IMR-90 (cell line): Measurements from ENCODE around the gene SLC31A2. TPM values are rescaled to one million over a fixed set of nuclear protein-coding genes. Genes with fewer than 3 reads are reported as not detected.

ENCODE experiments used
- ATAC-seq: fragments of 200-7000 bp; cut with Tn5 transposase; 2 replicates; pipeline ENCODE4 v1.9.1; 2020; ENCODE audit warnings: low read depth, mild to moderate bottlenecking, moderate library complexity
- BruUV-seq: library from RNA; stranded (reverse); fragments of 400-500 nt; replicated peaks from 2 replicates; lab custom pipeline; 2021; lab: Mats Ljungman, UMichigan
- CTCF ChIA-PET: fragments of 300-600 bp; formaldehyde crosslinking; extraction: SDS; loops from one replicate; lab custom pipeline; 2021; ENCODE audit warnings: antibody characterized with exemption; lab: Yijun Ruan, JAX
- POLR2A ChIA-PET: fragments of 300-600 bp; sonication (Branson Sonifier 250); formaldehyde crosslinking; loops from one replicate; lab custom pipeline; 2022; ENCODE audit warnings: antibody characterized with exemption; ENCODE audit not compliant: unreplicated experiment; lab: Charles Lee
- DNase-seq: peaks from one replicate; pipeline ENCODE4 v3.0.0; 2013
- H2AFZ ChIP-seq: replicated peaks from 2 replicates; pipeline ENCODE3; 2013; ENCODE audit warnings: low read length, mild to moderate bottlenecking; ENCODE audit not compliant: poor library complexity
- H2AK5ac ChIP-seq: 2 replicates; pipeline ENCODE4 v1.6.1; 2013; ENCODE audit warnings: low read depth, low read length, inconsistent platforms
- H2AK9ac ChIP-seq: replicated peaks from 2 replicates; pipeline ENCODE3; 2013; ENCODE audit warnings: mild to moderate bottlenecking, low read depth, low read length, moderate library complexity; ENCODE audit not compliant: poor library complexity
- H2BK120ac ChIP-seq: 2 replicates; pipeline ENCODE4 v1.6.1; 2013; ENCODE audit warnings: low read depth, low read length, inconsistent platforms
- H2BK15ac ChIP-seq: 3 replicates; pipeline ENCODE4 v1.6.1; 2013; ENCODE audit warnings: low read depth, low read length, inconsistent platforms
- H2BK20ac ChIP-seq: 2 replicates; pipeline ENCODE4 v1.6.1; 2013; ENCODE audit warnings: low read depth, mild to moderate bottlenecking, inconsistent platforms, low read length, moderate library complexity
- H2BK5ac ChIP-seq: 2 replicates; pipeline ENCODE4 v1.6.1; 2013; ENCODE audit warnings: mild to moderate bottlenecking, low read depth, low read length, inconsistent platforms; ENCODE audit not compliant: poor library complexity, severe bottlenecking
- H3K14ac ChIP-seq: replicated peaks from 2 replicates; pipeline ENCODE4 v1.6.1; 2013; ENCODE audit warnings: low read depth, low read length, inconsistent platforms
- H3K18ac ChIP-seq: 2 replicates; pipeline ENCODE4 v1.6.1; 2013; ENCODE audit warnings: low read depth, low read length, control low read depth
- H3K23ac ChIP-seq: 2 replicates; pipeline ENCODE4 v1.6.1; 2013; ENCODE audit warnings: low read depth, low read length, inconsistent platforms
- H3K27ac ChIP-seq: 2 replicates; pipeline ENCODE4 v1.5.1; 2013; ENCODE audit warnings: mild to moderate bottlenecking, control low read depth, low read length; ENCODE audit not compliant: insufficient read depth
- H3K27me3 ChIP-seq: 2 replicates; pipeline ENCODE4 v1.6.1; 2013; ENCODE audit warnings: low read length; ENCODE audit not compliant: control insufficient read depth, insufficient read depth
- H3K36me3 ChIP-seq: 2 replicates; pipeline ENCODE4 v1.6.1; 2013; ENCODE audit warnings: low read length, mixed read lengths; ENCODE audit not compliant: control insufficient read depth, insufficient read depth
- H3K4ac ChIP-seq: 2 replicates; pipeline ENCODE4 v1.6.1; 2013; ENCODE audit warnings: low read depth, low read length, inconsistent platforms
- H3K4me1 ChIP-seq: 2 replicates; pipeline ENCODE4 v1.6.1; 2013; ENCODE audit warnings: low read length, mixed read lengths; ENCODE audit not compliant: control insufficient read depth, insufficient read depth
- H3K4me2 ChIP-seq: 2 replicates; pipeline ENCODE4 v1.6.1; 2013; ENCODE audit warnings: low read depth, mild to moderate bottlenecking, control low read depth, low read length, moderate library complexity
- H3K4me3 ChIP-seq: 2 replicates; pipeline ENCODE4 v1.5.1; 2013; ENCODE audit warnings: low read depth, mild to moderate bottlenecking, control low read depth, low read length, moderate library complexity; ENCODE audit not compliant: insufficient read depth
- H3K56ac ChIP-seq: 2 replicates; pipeline ENCODE4 v1.6.1; 2013; ENCODE audit warnings: low read length, inconsistent platforms; ENCODE audit not compliant: insufficient read depth; ENCODE audit errors: extremely low read depth
- H3K79me1 ChIP-seq, 2 experiments: 2 replicates each; pipeline ENCODE4 v1.6.1; 2013; ENCODE audit warnings: low read length in 2 of 2, inconsistent platforms in 1 of 2, low read depth in 1 of 2
- H3K9ac ChIP-seq: 2 replicates; pipeline ENCODE4 v1.6.1; 2013; ENCODE audit warnings: low read depth, low read length, control low read depth
- H3K9me1 ChIP-seq: 2 replicates; pipeline ENCODE4 v1.6.1; 2013; ENCODE audit warnings: low read length, inconsistent platforms; ENCODE audit not compliant: insufficient read depth
- H3K9me3 ChIP-seq: 2 replicates; pipeline ENCODE4 v1.6.1; 2013; ENCODE audit warnings: low read length; ENCODE audit not compliant: control insufficient read depth, insufficient read depth
- H4K20me1 ChIP-seq: 2 replicates; pipeline ENCODE4 v1.6.1; 2013; ENCODE audit warnings: low read length, inconsistent platforms; ENCODE audit not compliant: insufficient read depth
- H4K5ac ChIP-seq: 2 replicates; pipeline ENCODE4 v1.6.1; 2013; ENCODE audit warnings: mild to moderate bottlenecking, low read depth, low read length, control low read depth
- H4K8ac ChIP-seq, 2 experiments: 2 replicates each; pipeline ENCODE4 v1.6.1; 2013; ENCODE audit warnings: low read depth in 2 of 2, low read length in 2 of 2, control low read depth in 1 of 2, inconsistent platforms in 1 of 2
- H4K91ac ChIP-seq: 2 replicates; pipeline ENCODE4 v1.6.1; 2013; ENCODE audit warnings: low read depth, low read length, inconsistent platforms; ENCODE audit not compliant: insufficient read depth
- BHLHE40 ChIP-seq: fragments of 150-350 bp; IDR thresholded peaks from 2 replicates; pipeline ENCODE4 v1.6.1; 2016; ENCODE audit warnings: mild to moderate bottlenecking, low read depth, low read length
- CHD1 ChIP-seq: IDR thresholded peaks from 2 replicates; pipeline ENCODE4 v1.6.1; 2012; ENCODE audit warnings: low read depth, low read length, improper control_type of control experiment
- FOS ChIP-seq: fragments of 150-350 bp; IDR thresholded peaks from 2 replicates; pipeline ENCODE4 v1.6.1; 2016; ENCODE audit warnings: low read depth, low read length
- MXI1 ChIP-seq: IDR thresholded peaks from 2 replicates; pipeline ENCODE4 v1.6.1; 2012; ENCODE audit warnings: low read depth, mild to moderate bottlenecking, low read length, moderate library complexity, borderline replicate concordance
- NFE2L2 ChIP-seq: fragments of 150-350 bp; IDR thresholded peaks from 2 replicates; pipeline ENCODE4 v1.6.1; 2016; ENCODE audit warnings: low read depth, mild to moderate bottlenecking, low read length
- RFX5 ChIP-seq: IDR thresholded peaks from 2 replicates; pipeline ENCODE4 v1.8.0; 2012; ENCODE audit warnings: low read depth, mild to moderate bottlenecking, low read length, moderate library complexity
- USF2 ChIP-seq: fragments of 150-350 bp; IDR thresholded peaks from 2 replicates; pipeline ENCODE4 v1.6.1; 2017; ENCODE audit warnings: mild to moderate bottlenecking, antibody characterized with exemption, low read length, low read depth
- WGBS, 2 experiments: methylation state at CpG; one replicate each; pipeline versions ENCODE4 v1.1.5 to v1.1.7; 2013; ENCODE audit warnings: missing lambda C conversion rate in 2 of 2; ENCODE audit not compliant: insufficient read length in 1 of 2; ENCODE audit errors: extremely low coverage in 2 of 2; 5-methylcytosine and 5-hydroxymethylcytosine counted together
- dilution Hi-C: fragments of 300-500 bp; cut with HindIII; formaldehyde crosslinking; loops from one replicate; pipeline ENCODE4 v1.14.3; 2018; ENCODE audit warnings: low sequenced_read_pairs; ENCODE audit not compliant: unreplicated experiment
- in situ Hi-C: fragments of 300-500 bp; cut with MboI; formaldehyde crosslinking; loops from 3 replicates; pipeline ENCODE4 v1.14.3; 2019; ENCODE audit warnings: low sequenced_read_pairs, inconsistent platforms, mixed read lengths
- intact Hi-C: fragments of 100-400 bp; cut with micrococcal nuclease; formaldehyde crosslinking; loops from 2 replicates; pipeline ENCODE4 v1.10.0; 2022
- polyA plus RNA-seq, 3 experiments: library from polyadenylated mRNA; depleted of rRNA; stranded (reverse); fragments of >200 nt; gene quantifications; 2 replicates each; pipeline ENCODE4 v1.2.3, GENCODE V29; 2012; ENCODE audit warnings: low replicate concordance in 1 of 3
- total RNA-seq: library from RNA; depleted of rRNA; stranded (reverse); fragments of >200 nt; gene quantifications from 2 replicates; pipeline ENCODE4 v1.2.3, GENCODE V29; 2012
- TF ChIP-seq, protein P1 (sequence below): fragments of 150-350 bp; IDR thresholded peaks from 2 replicates; pipeline ENCODE4 v1.6.1; 2016; ENCODE audit warnings: low read depth, mild to moderate bottlenecking, low read length, moderate library complexity, borderline replicate concordance

The SLC31A2 gene
- total and polyA plus RNA-seq, 2 of the 4 experiments (the other 2 are of a cell fraction): 5.1 to 7.2 TPM

- Histone ChIP-seq H3K23ac (no peak overlapping the region), H3K14ac (no peak overlapping the region), H3K27ac (no peak overlapping the region), H3K79me1 (no peaks in the 10 kb centered on the region; a peak in 1 of 4 replicates), H3K36me3 (peaks cover 67% of the 10 kb centered on the region), H3K4me2 (no peak overlapping the region), H2BK5ac (no peak overlapping the region), H2AK9ac (no peak overlapping the region), H3K9me1 (peaks cover 4% of the 10 kb centered on the region), H2AK5ac (no peak overlapping the region), H3K4me1 (peaks cover 3% of the 10 kb centered on the region), H2BK15ac (no peak overlapping the region), H4K8ac (no peak overlapping the region), H4K5ac (no peak overlapping the region), H2BK20ac (no peak overlapping the region), H3K18ac (no peak overlapping the region), H4K20me1 (peaks cover 7% of the 10 kb centered on the region; the same call in 1 of the 2 replicates), H3K9ac (no peak overlapping the region), H3K4ac (no peak overlapping the region), H3K56ac (no peak overlapping the region), H2BK120ac (no peak overlapping the region), H2AFZ (no peak overlapping the region), H3K9me3 (no peaks in the 10 kb centered on the region), H3K27me3 (no peaks in the 10 kb centered on the region), H3K4me3 (no peak overlapping the region), H4K91ac (no peak overlapping the region)
- CTCF ChIA-PET: no interaction called here
- BruUV-seq: no TSS peak
- no peak for ATAC-seq
- no CpG with 5 or more reads among the region's 5 CpGs for WGBS, 2 experiments
- no peak for TF ChIP-seq NFE2L2
- no peak for TF ChIP-seq RFX5
- TF ChIP-seq CHD1: no peak
- no peak for TF ChIP-seq USF2
- TF ChIP-seq FOS: no peak
- no peak for TF ChIP-seq BHLHE40
- TF ChIP-seq, protein P1, sequence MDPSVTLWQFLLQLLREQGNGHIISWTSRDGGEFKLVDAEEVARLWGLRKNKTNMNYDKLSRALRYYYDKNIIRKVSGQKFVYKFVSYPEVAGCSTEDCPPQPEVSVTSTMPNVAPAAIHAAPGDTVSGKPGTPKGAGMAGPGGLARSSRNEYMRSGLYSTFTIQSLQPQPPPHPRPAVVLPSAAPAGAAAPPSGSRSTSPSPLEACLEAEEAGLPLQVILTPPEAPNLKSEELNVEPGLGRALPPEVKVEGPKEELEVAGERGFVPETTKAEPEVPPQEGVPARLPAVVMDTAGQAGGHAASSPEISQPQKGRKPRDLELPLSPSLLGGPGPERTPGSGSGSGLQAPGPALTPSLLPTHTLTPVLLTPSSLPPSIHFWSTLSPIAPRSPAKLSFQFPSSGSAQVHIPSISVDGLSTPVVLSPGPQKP: no peak
- no peak for TF ChIP-seq MXI1
- no peak for DNase-seq
- dilution Hi-C loops: no loop called here
- in situ Hi-C loops: no loop called here
- intact Hi-C loops: no loop called here
- POLR2A ChIA-PET: no interaction called here
These were observed 18.0 kb downstream of the SLC31A2 start for GRCh38 chr9:113168809-113169208.
